GM23338 (cell line): ENCODE measurements around the gene PCDHB4. TPM values are rescaled to one million over a fixed set of nuclear protein-coding genes. Genes with fewer than 3 reads are reported as not detected.
A peak's percentile ranks its signal among the peaks of the same experiment; 100 is the strongest.

Experiments
- ATAC-seq: fragments of 200-7000 bp; cut with Tn5 transposase; 3 replicates; pipeline ENCODE4 v1.9.1; 2020
- DNase-seq: peaks from one replicate; pipeline ENCODE4 v3.0.0-alpha.2; 2015; ENCODE audit warnings: low spot score
- H2AFZ ChIP-seq: fragments of 200-600 bp; sonication (generic); 2 replicates; pipeline ENCODE4 v1.8.0; 2016; ENCODE audit warnings: antibody characterized with exemption, mild to moderate bottlenecking, moderate library complexity
- H3F3A ChIP-seq: fragments of 200-600 bp; sonication (generic); replicated peaks from 2 replicates; pipeline ENCODE4 v1.8.0; 2017; ENCODE audit warnings: antibody characterized with exemption, mixed run types, low read depth
- H3K27ac ChIP-seq: fragments of 200-600 bp; sonication (generic); 2 replicates; pipeline ENCODE4 v1.6.1; 2016; ENCODE audit warnings: low read depth
- H3K27me3 ChIP-seq: fragments of 200-600 bp; sonication (generic); 2 replicates; pipeline ENCODE4 v1.8.0; 2016; ENCODE audit warnings: mild to moderate bottlenecking, mixed run types, moderate library complexity; ENCODE audit not compliant: insufficient read depth
- H3K36me3 ChIP-seq: fragments of 200-600 bp; sonication (generic); 2 replicates; pipeline ENCODE4 v1.8.0; 2016; ENCODE audit warnings: mild to moderate bottlenecking; ENCODE audit not compliant: insufficient read depth
- H3K4me1 ChIP-seq: fragments of 200-600 bp; sonication (generic); 2 replicates; pipeline ENCODE4 v1.8.0; 2016; ENCODE audit warnings: mild to moderate bottlenecking, moderate library complexity; ENCODE audit not compliant: insufficient read depth
- H3K4me2 ChIP-seq: fragments of 200-600 bp; sonication (generic); 2 replicates; pipeline ENCODE4 v1.7.1; 2017; ENCODE audit warnings: mixed run types
- H3K4me3 ChIP-seq: fragments of 200-600 bp; sonication (generic); 2 replicates; pipeline ENCODE4 v1.6.1; 2016; ENCODE audit warnings: mixed run types
- H3K79me2 ChIP-seq: fragments of 200-600 bp; sonication (generic); replicated peaks from 2 replicates; pipeline ENCODE4 v1.8.0; 2017; ENCODE audit warnings: mild to moderate bottlenecking; ENCODE audit not compliant: insufficient read depth
- H3K9me2 ChIP-seq: fragments of 200-600 bp; sonication (generic); 2 replicates; pipeline ENCODE4 v1.8.0; 2017; ENCODE audit not compliant: insufficient read depth
- H4K20me1 ChIP-seq: fragments of 200-600 bp; sonication (generic); replicated peaks from 2 replicates; pipeline ENCODE4 v1.8.0; 2017; ENCODE audit warnings: mild to moderate bottlenecking; ENCODE audit not compliant: insufficient read depth
- H3K27ac Mint-ChIP-seq: 2 replicates; pipeline ENCODE4 v1.8.0; 2020; ENCODE audit warnings: inconsistent platforms, mild to moderate bottlenecking, moderate library complexity, mixed read lengths
- H3K27me3 Mint-ChIP-seq: 3 replicates; pipeline ENCODE4 v1.8.0; 2022; ENCODE audit warnings: low read depth, mild to moderate bottlenecking, moderate library complexity, mixed read lengths, inconsistent platforms; ENCODE audit not compliant: insufficient read depth, poor library complexity
- H3K36me3 Mint-ChIP-seq: 3 replicates; pipeline ENCODE4 v1.8.0; 2021; ENCODE audit warnings: low read depth, mild to moderate bottlenecking, inconsistent platforms, moderate library complexity, mixed read lengths
- H3K4me1 Mint-ChIP-seq: 3 replicates; pipeline ENCODE4 v1.8.0; 2020; ENCODE audit warnings: mild to moderate bottlenecking, inconsistent platforms, mixed read lengths
- H3K4me3 Mint-ChIP-seq: 3 replicates; pipeline ENCODE4 v1.8.0; 2021; ENCODE audit warnings: moderate library complexity, mild to moderate bottlenecking, inconsistent platforms, mixed read lengths
- H3K9me3 Mint-ChIP-seq: 3 replicates; pipeline ENCODE4 v1.8.0; 2020; ENCODE audit warnings: moderate library complexity, mild to moderate bottlenecking, inconsistent platforms, mixed read lengths
- CREB1 ChIP-seq: fragments of 250-450 bp; sonication (Bioruptor Pico); IDR thresholded peaks from 2 replicates; pipeline ENCODE4 v1.5.0; 2020; ENCODE audit warnings: low read depth, mild to moderate bottlenecking, moderate library complexity
- EZH2 ChIP-seq: fragments of 200-600 bp; sonication (generic); IDR thresholded peaks from one replicate; pipeline ENCODE4 v1.8.0; 2017; ENCODE audit warnings: antibody characterized with exemption, mild to moderate bottlenecking, low read depth; ENCODE audit not compliant: unreplicated experiment
- JUNB ChIP-seq: IDR thresholded peaks from one replicate; pipeline ENCODE4 v1.6.1; 2016; ENCODE audit warnings: antibody characterized with exemption; ENCODE audit not compliant: unreplicated experiment
- NANOG ChIP-seq: IDR thresholded peaks from 2 replicates; pipeline ENCODE4 v1.6.1; 2016; ENCODE audit warnings: antibody characterized with exemption, borderline replicate concordance
- POLR2AphosphoS5 ChIP-seq: IDR thresholded peaks from 2 replicates; pipeline ENCODE4 v1.6.1; 2016; ENCODE audit warnings: antibody characterized with exemption, low read depth
- STAT1 ChIP-seq: IDR thresholded peaks from one replicate; pipeline ENCODE4 v1.6.1; 2016; ENCODE audit warnings: antibody characterized with exemption; ENCODE audit not compliant: unreplicated experiment
- polyA plus RNA-seq: library from polyadenylated mRNA; unstranded; fragments of >200 nt; fragmentation: Nextera tagmentation; extraction: Ambion mirVana; gene quantifications from 2 replicates; pipeline ENCODE4 v1.2.1, GENCODE V29; 2016
- total RNA-seq: library from RNA; depleted of rRNA; stranded (reverse); fragments of >200 nt; shearing (Covaris generic); gene quantifications from 2 replicates; pipeline ENCODE4 v1.2.3, GENCODE V29; 2014
- TF ChIP-seq, protein P1 (sequence below), 2 experiments: fragments of 200-600 bp in 1 of 2; sonication (generic) in 1 of 2; conservative IDR thresholded peaks; 2 replicates each; pipeline versions ENCODE4 v1.5.1 to v1.6.1; 2016 to 2017; ENCODE audit warnings: antibody characterized with exemption in 2 of 2, low read depth in 2 of 2, mild to moderate bottlenecking in 2 of 2, moderate library complexity in 1 of 2
- TF ChIP-seq, protein P2 (sequence below): IDR thresholded peaks from one replicate; pipeline ENCODE4 v1.6.1; 2018; ENCODE audit warnings: antibody characterized with exemption; ENCODE audit not compliant: unreplicated experiment

Gene PCDHB4
- total and polyA plus RNA-seq, 2 experiments from 2014 or later = 1.3 to 2.7 TPM

DNA sequence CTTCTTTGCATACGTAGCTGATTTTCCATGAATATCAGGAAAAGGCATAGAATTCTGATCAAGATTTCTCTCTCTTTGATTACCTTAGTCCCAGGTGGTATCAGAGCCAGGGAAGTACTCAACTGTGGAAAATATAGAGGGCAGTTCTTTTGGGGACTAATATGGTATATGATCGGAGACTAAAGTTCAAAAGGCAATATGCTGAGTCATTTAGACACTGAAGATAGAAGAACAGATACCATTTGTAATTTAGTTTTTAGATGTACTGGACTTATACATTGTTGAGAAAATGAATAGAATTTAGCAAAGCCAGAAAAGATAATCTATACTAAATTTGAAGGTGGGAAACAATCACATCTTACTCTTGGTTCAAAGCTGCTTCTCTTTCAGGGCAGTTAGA is 16.3 kb upstream of the PCDHB4 start (continued):
- TF ChIP-seq, protein P1, sequence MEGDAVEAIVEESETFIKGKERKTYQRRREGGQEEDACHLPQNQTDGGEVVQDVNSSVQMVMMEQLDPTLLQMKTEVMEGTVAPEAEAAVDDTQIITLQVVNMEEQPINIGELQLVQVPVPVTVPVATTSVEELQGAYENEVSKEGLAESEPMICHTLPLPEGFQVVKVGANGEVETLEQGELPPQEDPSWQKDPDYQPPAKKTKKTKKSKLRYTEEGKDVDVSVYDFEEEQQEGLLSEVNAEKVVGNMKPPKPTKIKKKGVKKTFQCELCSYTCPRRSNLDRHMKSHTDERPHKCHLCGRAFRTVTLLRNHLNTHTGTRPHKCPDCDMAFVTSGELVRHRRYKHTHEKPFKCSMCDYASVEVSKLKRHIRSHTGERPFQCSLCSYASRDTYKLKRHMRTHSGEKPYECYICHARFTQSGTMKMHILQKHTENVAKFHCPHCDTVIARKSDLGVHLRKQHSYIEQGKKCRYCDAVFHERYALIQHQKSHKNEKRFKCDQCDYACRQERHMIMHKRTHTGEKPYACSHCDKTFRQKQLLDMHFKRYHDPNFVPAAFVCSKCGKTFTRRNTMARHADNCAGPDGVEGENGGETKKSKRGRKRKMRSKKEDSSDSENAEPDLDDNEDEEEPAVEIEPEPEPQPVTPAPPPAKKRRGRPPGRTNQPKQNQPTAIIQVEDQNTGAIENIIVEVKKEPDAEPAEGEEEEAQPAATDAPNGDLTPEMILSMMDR (conservative IDR thresholded peaks at IDR 0.05; ENCODE audit: low read depth in 2 of 2) = no peak
- TF ChIP-seq, protein P2, sequence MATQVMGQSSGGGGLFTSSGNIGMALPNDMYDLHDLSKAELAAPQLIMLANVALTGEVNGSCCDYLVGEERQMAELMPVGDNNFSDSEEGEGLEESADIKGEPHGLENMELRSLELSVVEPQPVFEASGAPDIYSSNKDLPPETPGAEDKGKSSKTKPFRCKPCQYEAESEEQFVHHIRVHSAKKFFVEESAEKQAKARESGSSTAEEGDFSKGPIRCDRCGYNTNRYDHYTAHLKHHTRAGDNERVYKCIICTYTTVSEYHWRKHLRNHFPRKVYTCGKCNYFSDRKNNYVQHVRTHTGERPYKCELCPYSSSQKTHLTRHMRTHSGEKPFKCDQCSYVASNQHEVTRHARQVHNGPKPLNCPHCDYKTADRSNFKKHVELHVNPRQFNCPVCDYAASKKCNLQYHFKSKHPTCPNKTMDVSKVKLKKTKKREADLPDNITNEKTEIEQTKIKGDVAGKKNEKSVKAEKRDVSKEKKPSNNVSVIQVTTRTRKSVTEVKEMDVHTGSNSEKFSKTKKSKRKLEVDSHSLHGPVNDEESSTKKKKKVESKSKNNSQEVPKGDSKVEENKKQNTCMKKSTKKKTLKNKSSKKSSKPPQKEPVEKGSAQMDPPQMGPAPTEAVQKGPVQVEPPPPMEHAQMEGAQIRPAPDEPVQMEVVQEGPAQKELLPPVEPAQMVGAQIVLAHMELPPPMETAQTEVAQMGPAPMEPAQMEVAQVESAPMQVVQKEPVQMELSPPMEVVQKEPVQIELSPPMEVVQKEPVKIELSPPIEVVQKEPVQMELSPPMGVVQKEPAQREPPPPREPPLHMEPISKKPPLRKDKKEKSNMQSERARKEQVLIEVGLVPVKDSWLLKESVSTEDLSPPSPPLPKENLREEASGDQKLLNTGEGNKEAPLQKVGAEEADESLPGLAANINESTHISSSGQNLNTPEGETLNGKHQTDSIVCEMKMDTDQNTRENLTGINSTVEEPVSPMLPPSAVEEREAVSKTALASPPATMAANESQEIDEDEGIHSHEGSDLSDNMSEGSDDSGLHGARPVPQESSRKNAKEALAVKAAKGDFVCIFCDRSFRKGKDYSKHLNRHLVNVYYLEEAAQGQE = no peak
- TF ChIP-seq JUNB (no peak), POLR2AphosphoS5 (no peak)

DNA sequence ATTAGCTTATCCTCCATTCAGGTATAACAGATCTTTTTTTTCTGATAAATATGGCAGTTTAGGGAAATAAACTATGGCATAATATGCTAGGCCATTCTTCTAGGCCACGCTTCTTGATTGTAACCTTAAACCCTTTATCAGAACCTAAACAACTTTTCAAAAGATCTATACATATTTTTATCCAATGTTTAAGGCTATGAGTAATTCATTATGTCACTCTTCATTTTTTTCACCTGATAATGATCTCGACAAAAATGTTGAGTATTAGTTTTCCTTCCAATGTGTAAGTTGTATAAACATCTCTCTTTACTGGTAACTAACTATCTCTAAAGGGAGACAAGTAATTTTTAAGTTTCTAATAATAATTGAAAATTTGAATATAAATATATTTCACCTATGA is 2.4 kb upstream of the PCDHB4 start:
- TF ChIP-seq JUNB (no peak), NANOG (no peak), POLR2AphosphoS5 (no peak), STAT1 (no peak), EZH2 (no peak), CREB1 (CRISPR knock-in tag) (no peak)
- Histone ChIP-seq H3F3A (no peaks in the 10 kb centered on the region), H3K36me3 (no peaks in the 10 kb centered on the region), H3K79me2 (no peaks in the 10 kb centered on the region), H3K27ac (no peak overlapping the region), H3K9me2 (no peaks in the 10 kb centered on the region), H4K20me1 (no peaks in the 10 kb centered on the region), H2AFZ (no peak overlapping the region), H3K4me1 (no peaks in the 10 kb centered on the region), H3K27me3 (no peaks in the 10 kb centered on the region), H3K4me3 (no peak overlapping the region), H3K4me2 (no peak overlapping the region)
- Mint-ChIP-seq H3K4me3 (no peak overlapping the region), H3K4me1 (no peaks in the 10 kb centered on the region), H3K27me3 (no peaks in the 10 kb centered on the region), H3K36me3 (peaks cover 25% of the 10 kb centered on the region), H3K9me3 (peaks cover 12% of the 10 kb centered on the region; the same call in 2 of the 3 replicates), H3K27ac (no peak overlapping the region)
- ATAC-seq (no peak), DNase-seq (no peak)

DNA sequence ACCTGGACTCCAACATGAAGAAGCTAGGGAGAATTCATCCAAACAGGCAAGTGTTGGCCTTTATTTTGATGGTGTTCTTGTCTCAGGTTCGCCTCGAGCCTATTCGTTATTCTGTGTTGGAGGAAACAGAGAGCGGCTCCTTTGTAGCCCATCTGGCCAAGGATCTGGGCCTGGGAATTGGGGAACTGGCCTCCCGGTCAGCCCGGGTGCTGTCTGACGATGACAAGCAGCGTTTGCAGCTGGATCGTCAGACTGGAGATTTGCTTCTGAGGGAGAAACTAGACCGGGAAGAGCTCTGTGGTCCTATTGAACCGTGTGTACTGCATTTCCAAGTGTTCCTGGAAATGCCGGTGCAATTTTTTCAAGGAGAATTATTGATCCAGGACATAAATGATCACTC is 367 bp downstream of the PCDHB4 start:
- no peaks in the 10 kb centered on the region for H3K27me3 ChIP-seq
- H3K9me2 ChIP-seq = no peaks in the 10 kb centered on the region
- H2AFZ ChIP-seq = no peak overlapping the region
- peaks cover 22% of the 10 kb centered on the region for H3K36me3 Mint-ChIP-seq
- H3K4me3 ChIP-seq = peak overlapping the region; percentile 36
- H3K79me2 ChIP-seq = no peaks in the 10 kb centered on the region
- peaks cover 3% of the 10 kb centered on the region; the same call in 1 of the 3 replicates for H3K9me3 Mint-ChIP-seq
- no peaks in the 10 kb centered on the region for H3K4me1 Mint-ChIP-seq
- H4K20me1 ChIP-seq = no peaks in the 10 kb centered on the region
- TF ChIP-seq POLR2AphosphoS5 (no peak), JUNB (no peak), STAT1 (no peak)
- ATAC-seq (no peak), DNase-seq (no peak)
- no peaks in the 10 kb centered on the region for H3F3A ChIP-seq
- H3K27ac Mint-ChIP-seq = no peak overlapping the region
- peak overlapping the region; percentile 63 for H3K4me2 ChIP-seq
- no peak overlapping the region for H3K27ac ChIP-seq
- peaks cover 1% of the 10 kb centered on the region for H3K27me3 Mint-ChIP-seq
- no peaks in the 10 kb centered on the region for H3K36me3 ChIP-seq
- H3K4me1 ChIP-seq = 0 out of 2 replicates have a peak, but pooled peaks cover 3% of the 10 kb centered on the region
- H3K4me3 Mint-ChIP-seq = no peak overlapping the region; the same call in 2 of the 3 replicates
